K562 (cell line): ENCODE data around the gene NCOA1. TPM values are rescaled to one million over a fixed set of nuclear protein-coding genes. Genes with fewer than 3 reads are reported as not detected.

Experiments used
- BRF1 ChIP-seq: IDR thresholded peaks from 3 replicates; pipeline ENCODE4 v1.6.1; 2011; ENCODE audit warnings: borderline replicate concordance, mild to moderate bottlenecking; ENCODE audit not compliant: insufficient read length; ENCODE audit errors: extremely low read depth
- CAMTA2 ChIP-seq: fragments of 250-450 bp; sonication (Bioruptor Pico); conservative IDR thresholded peaks from 2 replicates; pipeline ENCODE4 v1.5.1; 2022
- CTBP1 ChIP-seq: fragments of 450-650 bp; IDR thresholded peaks from 2 replicates; pipeline ENCODE4 v1.6.1; 2016; ENCODE audit warnings: borderline replicate concordance
- EZH2 ChIP-seq: IDR thresholded peaks from 2 replicates; pipeline ENCODE4 v1.6.1; 2012; ENCODE audit warnings: low read depth, mild to moderate bottlenecking, inconsistent platforms, low read length, borderline replicate concordance
- GTF2F1 ChIP-seq: IDR thresholded peaks from 2 replicates; pipeline ENCODE4 v1.6.1; 2011; ENCODE audit warnings: low read depth, low read length, improper control_type of control experiment
- HLTF ChIP-seq: fragments of 450-650 bp; IDR thresholded peaks from 2 replicates; pipeline ENCODE4 v1.6.1; 2016
- NFYB ChIP-seq: IDR thresholded peaks from 2 replicates; pipeline ENCODE4 v1.6.1; 2011; ENCODE audit warnings: mild to moderate bottlenecking, moderate library complexity; ENCODE audit not compliant: insufficient read length; ENCODE audit errors: extremely low read depth
- NR2C2 ChIP-seq, 2 experiments: fragments of 200-800 bp in 1 of 2; sonication (Bioruptor generic) in 1 of 2; sonication (generic) in 1 of 2; formaldehyde crosslinking in 1 of 2; IDR thresholded peaks; 2 replicates each; pipeline versions ENCODE4 v1.6.1 to v1.8.0; 2016 to 2022; ENCODE audit warnings: mild to moderate bottlenecking in 1 of 2, missing compliant biosample characterization in 1 of 2, missing genetic modification characterization in 1 of 2, missing genetic modification reagents in 1 of 2
- RBM22 ChIP-seq: fragments of 200-400 bp; formaldehyde crosslinking; IDR thresholded peaks from 2 replicates; pipeline ENCODE4 v1.6.1; 2018; ENCODE audit warnings: low read length, low read depth; ENCODE audit not compliant: poor library complexity, severe bottlenecking
- SREBF1 ChIP-seq: fragments of 150-350 bp; IDR thresholded peaks from 2 replicates; pipeline ENCODE4 v1.6.1; 2014; ENCODE audit warnings: antibody characterized with exemption, low read depth, low read length, borderline replicate concordance
- ZBTB11 ChIP-seq, 3 experiments: fragments of 200-800 bp in 1 of 3; fragments of 250-450 bp in 1 of 3; fragments of 450-650 bp in 1 of 3; sonication (Bioruptor Pico) in 1 of 3; sonication (Bioruptor generic) in 1 of 3; formaldehyde crosslinking in 1 of 3; IDR thresholded peaks; 2 replicates each; pipeline versions ENCODE4 v1.6.1 to v1.8.0; 2016 to 2022; ENCODE audit warnings: mild to moderate bottlenecking in 2 of 3, missing genetic modification characterization in 2 of 3, missing compliant biosample characterization in 1 of 3, moderate library complexity in 1 of 3
- ZNF133 ChIP-seq: fragments of 250-450 bp; sonication (Bioruptor Pico); IDR thresholded peaks from 2 replicates; pipeline ENCODE4 v1.4.0; 2020; ENCODE audit warnings: mild to moderate bottlenecking
- ZNF165 ChIP-seq: fragments of 250-450 bp; sonication (Bioruptor Pico); IDR thresholded peaks from 2 replicates; pipeline ENCODE4 v1.4.0; 2020; ENCODE audit warnings: borderline replicate concordance
- ZNF407 ChIP-seq: fragments of 450-650 bp; IDR thresholded peaks from 2 replicates; pipeline ENCODE4 v1.6.1; 2016; ENCODE audit warnings: low read depth
- polyA plus RNA-seq, 8 experiments: library from polyadenylated mRNA; depleted of rRNA in 4 of 8; stranded (reverse) in 5 of 8; unstranded in 3 of 8; fragments of >200 nt; fragmentation: Nextera tagmentation in 2 of 8; fragmentation: Illumina TruSeq in 1 of 8; extraction: Ambion mirVana in 2 of 8; extraction: Trizol in 1 of 8; gene quantifications; 2 replicates each; pipeline versions ENCODE4 v1.2.1 to v1.2.3, GENCODE V29; 2011 to 2014; ENCODE audit warnings: inconsistent platforms in 1 of 8, missing spikeins in 1 of 8
- total RNA-seq, 7 experiments: library from RNA; depleted of rRNA in 6 of 7; stranded (reverse); fragments of >200 nt in 6 of 7; fragmentation: Illumina TruSeq in 2 of 7; extraction: Trizol in 2 of 7; gene quantifications; 2 replicates each; pipeline versions ENCODE4 v1.2.1 to v1.2.3, GENCODE V29; 2011 to 2021; ENCODE audit warnings: low replicate concordance in 1 of 7

Gene NCOA1
- total and polyA plus RNA-seq, 9 of the 15 experiments (the other 6 are each of a cell fraction or from before 2014, with no cell fraction given), result 4.9 to 25.7 (median 17.0) TPM

DNA sequence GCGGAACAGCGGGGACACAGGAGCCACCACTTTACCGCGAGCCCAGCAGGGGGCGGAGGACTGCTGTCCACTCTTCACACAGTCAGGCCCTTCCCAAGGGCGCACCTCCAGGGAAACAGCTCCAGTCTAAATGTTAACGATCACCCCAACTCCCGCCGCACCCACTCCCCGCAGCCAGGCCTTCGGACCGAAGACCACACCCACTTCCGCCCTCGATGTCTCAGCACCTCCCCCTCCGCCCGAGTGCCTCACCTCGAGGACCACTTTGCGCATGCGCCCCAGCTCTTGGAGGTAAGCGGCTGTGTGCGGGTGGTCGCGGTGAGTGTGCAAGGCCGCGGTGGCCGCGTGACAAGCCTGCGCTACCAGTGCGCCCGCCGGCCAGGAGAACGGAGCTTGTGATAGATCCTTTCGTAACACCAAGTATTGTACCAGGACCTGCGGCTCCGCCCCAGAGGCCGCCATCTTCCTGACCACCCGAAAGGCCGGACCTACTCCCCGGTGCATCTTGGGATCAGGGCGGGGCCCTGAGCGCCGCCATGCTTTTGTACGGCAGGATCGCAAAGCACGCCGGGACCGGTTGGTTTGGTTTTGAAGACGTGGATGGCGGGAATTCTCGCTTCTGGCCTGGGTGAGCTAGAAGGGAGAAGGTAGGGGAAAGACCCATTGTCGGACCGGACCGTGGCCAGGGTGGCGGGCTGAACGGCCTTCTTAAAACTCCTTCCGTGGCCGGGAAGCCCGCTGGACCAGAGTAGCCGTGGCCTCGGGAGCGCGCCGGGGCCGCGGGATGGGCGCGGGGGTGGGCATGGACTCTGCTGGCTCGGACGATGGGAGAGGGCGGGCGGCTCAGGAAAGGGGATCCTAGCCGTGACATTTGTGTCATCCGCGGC is 302.1 kb downstream of the NCOA1 start, which contains the start of the genes CENPO and PTRHD1 (continued):
- TF ChIP-seq CTBP1 (peak; percentile 74; the same call in 1 of the 2 replicates), EZH2 (no peak), SREBF1 (no peak), ZBTB11 (CRISPR knock-in tag; IDR thresholded peaks at IDR 0.05) (peak in 1 of 3 experiments; percentile 77; a peak in 2 of 6 replicates), GTF2F1 (no peak), RBM22 (peak; percentile 43), NR2C2 (CRISPR knock-in tag; IDR thresholded peaks at IDR 0.05) (peak; percentile 72; the same call in 1 of the 2 replicates), NR2C2 (tag; IDR thresholded peaks at IDR 0.05) (peak; percentile 63; the same call in 1 of the 2 replicates), ZNF407 (no peak), ZNF133 (CRISPR knock-in tag) (no peak), CAMTA2 (CRISPR knock-in tag) (no peak), NFYB (no peak), HLTF (peak; percentile 80; the same call in 1 of the 2 replicates), BRF1 (no peak), ZNF165 (no peak)
